ENCODE data around the gene RND1.
"Not testable (repeated sequence)": the region's sequence is repeated elsewhere in the genome, so short reads cannot be mapped to it uniquely, and the experiment has no call there.

GRCh38 chr12:48873534-48873933 lies 7.9 kb upstream of the RND1 start:
- not testable (repeated sequence) for TF ChIP-seq POLR2A, CTCF (IDR thresholded peaks at IDR 0.05)
